Mucosa of descending colon (tissue), 3 donors: ENCODE measurements around the gene HOXA3. TPM values are rescaled to one million over a fixed set of nuclear protein-coding genes. Genes with fewer than 3 reads are reported as not detected.

ENCODE experiments used
- ATAC-seq: fragments of 200-7000 bp; cut with Tn5 transposase; one replicate; pipeline ENCODE4 v1.9.1; 2020; ENCODE audit warnings: mild to moderate bottlenecking, moderate library complexity
- DNase-seq, 3 donors: peaks; one replicate each; pipeline ENCODE4 v3.0.0-alpha.2; 2020
- H3K36me3 ChIP-seq: fragments of 200-600 bp; one replicate; pipeline ENCODE4 v1.8.0; 2021; ENCODE audit warnings: low read depth, mild to moderate bottlenecking
- H3K4me1 ChIP-seq: fragments of 200-600 bp; one replicate; pipeline ENCODE4 v1.8.0; 2021; ENCODE audit warnings: low read depth, mild to moderate bottlenecking
- H3K4me3 ChIP-seq: fragments of 200-600 bp; one replicate; pipeline ENCODE4 v1.8.0; 2021; ENCODE audit warnings: mild to moderate bottlenecking
- H3K9me3 ChIP-seq: fragments of 200-600 bp; one replicate; pipeline ENCODE4 v1.8.0; 2021; ENCODE audit warnings: mild to moderate bottlenecking
- intact Hi-C, 2 donors: fragments of 100-400 bp; cut with DNase I in 1 of 2; cut with micrococcal nuclease in 1 of 2; formaldehyde crosslinking; loops; one replicate each; pipeline versions ENCODE4 v1.11.0 to v1.11.1; 2022; cut with DNase I, micrococcal nuclease
- total RNA-seq, 3 donors: library from RNA; stranded (reverse); fragmentation: NEBNext Ultra II Directional in 2 of 3; extraction: Animal tissue kit (Norgen Biotek cat#: 25700) in 2 of 3; gene quantifications; one replicate each; pipeline versions ENCODE4 v1.2.1 to v1.2.4, GENCODE V29; 2021 to 2023
- TF ChIP-seq, protein P1 (sequence below): fragments of 200-600 bp; IDR thresholded peaks from one replicate; pipeline ENCODE4 v1.8.0; 2022; ENCODE audit warnings: antibody characterized with exemption, mild to moderate bottlenecking
- donor health status: DM: no; HTN: no; CAD: no; lungs with moderate emphysema.
- donor health status: DM: no; HTN: no; CAD: no.
- donor health status: DM: no; HTN: yes; CAD: no.

HOXA3 gene
- total RNA-seq, 3 donors from 2014 or later = 19.9 to 38.1 (median 20.5) TPM

- Histone ChIP-seq H3K36me3 (no peaks in the 10 kb centered on the region), H3K9me3 (no peaks in the 10 kb centered on the region), H3K4me3 (peak overlapping the region; percentile 11), H3K4me1 (peaks cover 53% of the 10 kb centered on the region)
- intact Hi-C loops = no loop called here
- DNase-seq (peak; percentile 64 to 73 (median 71)), ATAC-seq (peak; percentile 32)
- TF ChIP-seq, protein P1, sequence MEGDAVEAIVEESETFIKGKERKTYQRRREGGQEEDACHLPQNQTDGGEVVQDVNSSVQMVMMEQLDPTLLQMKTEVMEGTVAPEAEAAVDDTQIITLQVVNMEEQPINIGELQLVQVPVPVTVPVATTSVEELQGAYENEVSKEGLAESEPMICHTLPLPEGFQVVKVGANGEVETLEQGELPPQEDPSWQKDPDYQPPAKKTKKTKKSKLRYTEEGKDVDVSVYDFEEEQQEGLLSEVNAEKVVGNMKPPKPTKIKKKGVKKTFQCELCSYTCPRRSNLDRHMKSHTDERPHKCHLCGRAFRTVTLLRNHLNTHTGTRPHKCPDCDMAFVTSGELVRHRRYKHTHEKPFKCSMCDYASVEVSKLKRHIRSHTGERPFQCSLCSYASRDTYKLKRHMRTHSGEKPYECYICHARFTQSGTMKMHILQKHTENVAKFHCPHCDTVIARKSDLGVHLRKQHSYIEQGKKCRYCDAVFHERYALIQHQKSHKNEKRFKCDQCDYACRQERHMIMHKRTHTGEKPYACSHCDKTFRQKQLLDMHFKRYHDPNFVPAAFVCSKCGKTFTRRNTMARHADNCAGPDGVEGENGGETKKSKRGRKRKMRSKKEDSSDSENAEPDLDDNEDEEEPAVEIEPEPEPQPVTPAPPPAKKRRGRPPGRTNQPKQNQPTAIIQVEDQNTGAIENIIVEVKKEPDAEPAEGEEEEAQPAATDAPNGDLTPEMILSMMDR = no peak
Observed at GRCh38 chr7:27113991-27114769, 38.2 kb downstream of the HOXA3 start.

- H3K9me3 ChIP-seq = no peaks in the 10 kb centered on the region
- H3K4me1 ChIP-seq = peaks cover 51% of the 10 kb centered on the region
- H3K4me3 ChIP-seq = peak overlapping the region; percentile 11
- DNase-seq = peak; percentile 79 to 87 (median 82)
- intact Hi-C loops = no loop called here
- ATAC-seq = peak; percentile 67
- no peaks in the 10 kb centered on the region for H3K36me3 ChIP-seq
- TF ChIP-seq, protein P1 = no peak
Observed at GRCh38 chr7:27112955-27113949, 39.1 kb downstream of the HOXA3 start.

- Histone ChIP-seq H3K4me1 (peaks cover 48% of the 10 kb centered on the region), H3K9me3 (no peaks in the 10 kb centered on the region), H3K36me3 (no peaks in the 10 kb centered on the region), H3K4me3 (no peak overlapping the region)
- TF ChIP-seq, protein P1 = no peak
- intact Hi-C loops = no loop called here
- DNase-seq (no peak), ATAC-seq (no peak)
Observed at GRCh38 chr7:27112361-27112760, 40.0 kb downstream of the HOXA3 start.

DNA sequence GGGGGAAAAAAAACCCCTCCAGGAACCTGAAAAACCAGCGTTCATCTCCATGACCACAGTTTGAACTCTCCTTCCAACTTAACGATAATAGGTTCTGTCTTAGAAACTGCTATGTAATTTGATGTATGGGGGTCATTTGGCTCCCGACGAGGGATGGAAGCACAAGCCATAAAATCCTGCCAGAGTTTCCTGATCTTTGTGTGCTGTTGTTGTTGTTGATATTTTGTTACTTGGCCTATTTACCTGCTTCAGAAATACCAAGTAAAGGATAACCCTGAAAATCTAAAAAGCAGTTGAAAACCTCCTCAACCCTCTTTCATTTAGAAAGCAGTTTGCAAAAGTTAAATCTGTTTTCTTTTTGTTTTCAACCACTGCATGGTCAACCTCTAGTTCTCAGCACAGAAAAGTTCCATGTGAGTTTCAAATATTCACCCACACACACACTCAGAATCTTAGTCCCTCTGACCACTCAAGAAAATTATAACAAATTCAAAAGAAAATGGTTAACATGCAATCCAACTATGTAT, 40.6 kb downstream of the HOXA3 start:
- intact Hi-C loops = no loop called here
- Histone ChIP-seq H3K36me3 (no peaks in the 10 kb centered on the region), H3K9me3 (no peaks in the 10 kb centered on the region), H3K4me3 (no peak overlapping the region), H3K4me1 (peaks cover 44% of the 10 kb centered on the region)
- ATAC-seq (no peak), DNase-seq (no peak)
- TF ChIP-seq, protein P1 = no peak

DNA sequence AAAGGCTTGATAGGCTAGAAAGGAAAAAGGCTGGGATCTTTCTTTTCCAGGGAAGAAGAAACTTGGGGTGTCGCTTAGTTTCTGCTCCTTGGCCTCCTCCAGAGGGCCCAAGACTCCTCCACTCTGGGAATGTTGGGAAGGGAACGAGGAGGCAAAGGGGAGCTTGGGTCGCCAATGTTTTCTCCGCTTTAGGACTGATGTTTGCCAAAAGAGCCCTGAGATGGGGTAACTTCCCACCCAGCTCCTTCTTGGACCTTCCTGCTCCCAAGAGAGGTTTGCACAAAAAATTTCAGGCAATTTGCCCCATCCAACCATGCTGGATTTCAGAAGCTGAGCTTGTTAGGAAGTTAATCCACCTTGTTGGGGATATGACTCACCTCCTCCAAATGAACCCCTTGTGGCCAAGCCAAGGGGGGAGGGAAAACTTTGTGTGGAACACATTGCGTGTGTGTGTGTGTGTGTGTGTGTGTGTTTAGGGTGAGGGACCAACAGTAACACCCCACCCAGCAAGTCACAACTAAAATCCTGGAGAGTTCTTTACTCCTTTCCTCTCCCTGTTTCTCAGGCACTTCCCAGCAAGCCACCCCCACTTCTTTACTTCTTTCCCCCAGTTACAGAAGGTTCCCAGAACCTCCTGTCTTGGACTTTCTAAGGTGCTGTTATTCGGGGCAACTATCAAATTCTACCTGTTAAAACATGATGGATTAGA, 41.2 kb downstream of the HOXA3 start:
- intact Hi-C loops = no loop called here
- no peak overlapping the region for H3K4me3 ChIP-seq
- ATAC-seq = no peak

More for the DNA sequence above, 41.2 kb downstream of the HOXA3 start:
- peaks cover 49% of the 10 kb centered on the region for H3K4me1 ChIP-seq
- no peaks in the 10 kb centered on the region for H3K36me3 ChIP-seq
- TF ChIP-seq, protein P1 = no peak
- no peaks in the 10 kb centered on the region for H3K9me3 ChIP-seq
- DNase-seq = peak in 2 of 3 donors; percentile 32 to 44
